CD4-positive, alpha-beta T cell treated with Interleukin-21 for 1 hour (primary cell): ENCODE measurements around the gene LSP1.

Experiments
- DNase-seq: peaks from one replicate; pipeline ENCODE4 v3.0.0-alpha.2; 2020

LSP1 gene

GRCh38 chr11:1838077-1838425, 14.8 kb upstream of the LSP1 start:
- no peak for DNase-seq

GRCh38 chr11:1838426-1839144, 14.3 kb upstream of the LSP1 start, which contains the start of gene TNNI2:
Gene TNNI2, plus strand, starts transcription at chr11:1838981. Its CDS starts 716 bp downstream, at chr11:1839697.
- no peak for DNase-seq

- no peak for DNase-seq
Observed at GRCh38 chr11:1839204-1839923, 13.5 kb upstream of the LSP1 start.

- DNase-seq = peak; percentile 44
Observed at GRCh38 chr11:1839924-1840779, 12.7 kb upstream of the LSP1 start.

GRCh38 chr11:1840780-1841480, 12.0 kb upstream of the LSP1 start:
- no peak for DNase-seq

GRCh38 chr11:1841511-1842148, 11.3 kb upstream of the LSP1 start:
- DNase-seq = no peak

GRCh38 chr11:1842149-1843097, 10.5 kb upstream of the LSP1 start:
- DNase-seq = no peak

- DNase-seq = no peak
Observed at GRCh38 chr11:1843098-1843473, 9.8 kb upstream of the LSP1 start.

GRCh38 chr11:1843796-1844195, 9.1 kb upstream of the LSP1 start:
- no peak for DNase-seq

GRCh38 chr11:1844221-1845094, 8.4 kb upstream of the LSP1 start:
- peak; percentile 68 for DNase-seq

GRCh38 chr11:1845095-1845429, 7.8 kb upstream of the LSP1 start:
- no peak for DNase-seq

- peak; percentile 51 for DNase-seq
Observed at GRCh38 chr11:1845561-1846452, 7.1 kb upstream of the LSP1 start.

- no peak for DNase-seq
Observed at GRCh38 chr11:1846453-1846932, 6.4 kb upstream of the LSP1 start.

GRCh38 chr11:1847006-1847735, 5.7 kb upstream of the LSP1 start:
- DNase-seq = no peak

GRCh38 chr11:1847926-1848639, 4.8 kb upstream of the LSP1 start:
- DNase-seq = no peak

GRCh38 chr11:1848640-1849430, 4.0 kb upstream of the LSP1 start:
- no peak for DNase-seq
